ENCODE data around the gene ABHD14A. TPM values are rescaled to one million over a fixed set of nuclear protein-coding genes. Genes with fewer than 3 reads are reported as not detected.

Gene ABHD14A
- total RNA-seq, 2 donors from 2014 or later = 15.5 to 16.1 TPM

DNA sequence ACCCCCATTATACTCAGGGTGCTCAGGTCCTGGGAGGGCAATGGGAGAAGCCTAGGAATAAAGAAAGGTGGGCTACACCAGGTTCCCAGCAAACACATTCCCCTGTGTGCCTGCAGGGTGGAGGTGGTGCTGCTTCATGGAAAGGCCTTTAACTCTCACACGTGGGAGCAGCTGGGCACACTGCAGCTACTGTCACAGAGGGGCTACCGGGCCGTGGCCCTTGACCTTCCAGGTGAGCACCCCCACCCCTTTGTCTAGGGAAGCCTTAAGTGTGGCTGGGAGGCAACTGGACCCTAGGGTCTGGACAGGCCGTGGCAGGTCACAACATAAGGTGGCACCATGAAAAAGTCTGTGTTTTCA lies 3.3 kb downstream of the ABHD14A start:
- no peak overlapping the region for H3K4me3 ChIP-seq
- DNase-seq (no peak), ATAC-seq (no peak)
- intact Hi-C loops (cut with DNase I) = no loop called here
- H3K9me3 ChIP-seq = no peaks in the 10 kb centered on the region
- peaks cover 39% of the 10 kb centered on the region for H3K4me1 ChIP-seq
- TF ChIP-seq, protein P1, sequence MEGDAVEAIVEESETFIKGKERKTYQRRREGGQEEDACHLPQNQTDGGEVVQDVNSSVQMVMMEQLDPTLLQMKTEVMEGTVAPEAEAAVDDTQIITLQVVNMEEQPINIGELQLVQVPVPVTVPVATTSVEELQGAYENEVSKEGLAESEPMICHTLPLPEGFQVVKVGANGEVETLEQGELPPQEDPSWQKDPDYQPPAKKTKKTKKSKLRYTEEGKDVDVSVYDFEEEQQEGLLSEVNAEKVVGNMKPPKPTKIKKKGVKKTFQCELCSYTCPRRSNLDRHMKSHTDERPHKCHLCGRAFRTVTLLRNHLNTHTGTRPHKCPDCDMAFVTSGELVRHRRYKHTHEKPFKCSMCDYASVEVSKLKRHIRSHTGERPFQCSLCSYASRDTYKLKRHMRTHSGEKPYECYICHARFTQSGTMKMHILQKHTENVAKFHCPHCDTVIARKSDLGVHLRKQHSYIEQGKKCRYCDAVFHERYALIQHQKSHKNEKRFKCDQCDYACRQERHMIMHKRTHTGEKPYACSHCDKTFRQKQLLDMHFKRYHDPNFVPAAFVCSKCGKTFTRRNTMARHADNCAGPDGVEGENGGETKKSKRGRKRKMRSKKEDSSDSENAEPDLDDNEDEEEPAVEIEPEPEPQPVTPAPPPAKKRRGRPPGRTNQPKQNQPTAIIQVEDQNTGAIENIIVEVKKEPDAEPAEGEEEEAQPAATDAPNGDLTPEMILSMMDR (IDR thresholded peaks at IDR 0.05) = no peak
- no peak for TF ChIP-seq POLR2A (IDR thresholded peaks at IDR 0.05)
- WGBS, 2 donors = 78 to 100% methylated on average over 1 to 4 of the region's 4 CpGs
- H3K36me3 ChIP-seq (replicated peaks in 1 of 2; ENCODE audit: insufficient read depth in 1 of 2, low read depth in 2 of 2) = no peaks in the 10 kb centered on the region
- H3K27ac ChIP-seq = peak overlapping the region in 1 of 4 donors; percentile 1
- H3K27me3 ChIP-seq = no peaks in the 10 kb centered on the region

DNA sequence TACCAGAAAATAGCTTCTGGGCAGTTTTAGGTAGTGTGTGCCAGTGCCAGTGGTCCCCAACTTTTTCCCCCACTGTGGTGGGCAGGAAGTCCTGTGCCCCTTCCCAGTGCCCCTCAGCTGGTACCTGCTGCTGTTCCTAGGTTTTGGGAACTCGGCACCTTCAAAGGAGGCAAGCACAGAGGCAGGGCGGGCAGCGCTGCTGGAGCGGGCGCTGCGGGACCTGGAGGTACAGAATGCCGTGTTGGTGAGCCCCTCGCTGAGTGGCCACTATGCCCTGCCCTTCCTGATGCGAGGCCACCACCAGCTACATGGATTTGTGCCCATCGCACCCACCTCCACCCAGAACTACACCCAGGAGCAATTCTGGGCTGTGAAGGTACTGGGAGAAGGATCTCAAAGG lies 5.4 kb downstream of the ABHD14A start:
- TF ChIP-seq, protein P1 (IDR thresholded peaks at IDR 0.05) = no peak
- no peak for TF ChIP-seq POLR2A (IDR thresholded peaks at IDR 0.05)
- no peaks in the 10 kb centered on the region for H3K27me3 ChIP-seq
- H3K27ac ChIP-seq = no peak overlapping the region
- no peak overlapping the region for H3K4me3 ChIP-seq
- ATAC-seq (no peak), DNase-seq (no peak)
- peaks cover 34% of the 10 kb centered on the region for H3K4me1 ChIP-seq
- intact Hi-C loops (cut with DNase I) = no loop called here
- 91 to 94% methylated on average over 5 to 6 of the region's 10 CpGs for WGBS, 2 donors
- H3K9me3 ChIP-seq = no peaks in the 10 kb centered on the region
- H3K36me3 ChIP-seq (replicated peaks in 1 of 2; ENCODE audit: insufficient read depth in 1 of 2, low read depth in 2 of 2) = no peaks in the 10 kb centered on the region

DNA sequence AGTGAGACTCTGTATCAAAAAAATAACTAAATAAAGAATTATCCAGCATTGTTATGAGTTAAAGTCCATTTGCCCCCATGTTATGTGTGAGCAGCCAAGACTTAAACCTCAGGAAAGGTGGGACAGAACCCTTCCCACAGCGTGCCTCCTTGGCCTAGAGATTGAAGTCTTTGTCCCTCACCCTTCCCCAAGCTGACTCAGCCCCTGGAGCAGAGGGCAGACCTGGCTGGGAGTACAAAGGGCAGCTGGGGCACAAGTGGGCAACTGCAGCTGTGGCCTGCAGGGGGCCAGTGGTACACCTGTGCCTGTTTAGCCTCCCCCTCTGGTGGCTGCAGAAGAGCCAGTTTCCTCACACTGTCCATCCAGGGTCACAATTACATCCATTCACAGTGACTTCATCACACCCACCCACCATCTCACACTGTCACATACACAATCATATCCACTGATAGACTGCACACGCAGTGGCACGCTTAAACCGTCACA lies 7.5 kb downstream of the ABHD14A start:
- 0 to 2% methylated on average over 4 of the region's 4 CpGs for WGBS, 2 donors
- H3K27ac ChIP-seq = peak overlapping the region; percentile 79 to 97 (median 94)

DNA sequence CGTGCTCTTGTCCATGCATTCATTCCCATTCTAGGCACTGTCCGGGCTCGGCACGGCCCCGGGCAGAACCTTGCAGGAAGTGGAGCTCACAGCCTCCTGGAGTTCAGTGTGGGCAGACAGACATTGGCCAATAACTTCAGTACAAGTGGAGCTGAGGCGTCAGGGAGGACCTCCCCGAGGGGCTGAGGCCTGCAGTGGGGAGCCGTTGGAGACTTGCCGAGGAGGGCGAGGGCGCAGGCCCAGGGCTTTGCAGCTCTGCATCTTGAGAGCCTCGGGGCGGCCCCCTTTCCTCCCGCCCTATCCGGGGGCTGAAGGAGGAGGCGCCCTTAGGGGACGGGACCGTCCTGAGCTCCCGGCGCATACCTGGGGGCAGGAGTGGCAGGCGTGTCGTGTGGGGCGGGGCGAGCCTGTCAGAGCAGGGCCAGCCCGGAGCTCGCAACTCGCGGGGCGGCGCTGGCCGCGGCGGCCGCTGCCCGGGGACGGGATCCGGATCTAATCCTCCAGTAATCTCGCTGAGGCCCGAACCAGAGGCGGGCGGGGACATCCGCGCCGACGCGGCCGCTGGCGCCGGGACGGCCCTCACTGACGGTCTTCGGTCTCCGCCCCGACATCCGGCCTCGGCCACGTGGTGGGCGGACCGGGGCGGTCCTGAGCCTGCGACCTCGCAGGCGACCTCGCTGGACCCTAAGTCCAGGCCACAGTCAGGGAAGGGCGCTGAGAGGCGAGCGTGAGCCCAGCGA lies 8.1 kb downstream of the ABHD14A start, which contains the start of gene ACY1:
Gene ACY1 (plus strand): TSS at position 698 of the 740 bp plus-strand sequence. CDS start 530 bp downstream, outside the sequence.
- peak within 1 kb of the TSS; percentile 9 to 37 for H3K4me3 ChIP-seq
- H3K36me3 ChIP-seq (replicated peaks in 1 of 2; ENCODE audit: insufficient read depth in 1 of 2, low read depth in 2 of 2) = no peaks in the 10 kb centered on the region
- no peaks in the 10 kb centered on the region for H3K9me3 ChIP-seq
- DNase-seq = peak; percentile 85 to 90 (median 88)
- no peaks in the 10 kb centered on the region for H3K27me3 ChIP-seq
- TF ChIP-seq, protein P1 (IDR thresholded peaks at IDR 0.05) = peak in 1 of 7 experiments; percentile 2
- peak; percentile 71 to 73 (median 72) for TF ChIP-seq POLR2A (IDR thresholded peaks at IDR 0.05)
- H3K27ac ChIP-seq = peak within 1 kb of the TSS; percentile 79 to 97 (median 94)
- intact Hi-C loops (cut with DNase I) = no loop called here
- H3K4me1 ChIP-seq = peaks cover 25% of the 10 kb centered on the region
- WGBS, 2 donors = 0% methylated on average over 10 to 58 of the region's 68 CpGs
- peak; percentile 86 for ATAC-seq

More for the DNA sequence above, 7.5 kb downstream of the ABHD14A start:
- TF ChIP-seq, protein P1 (IDR thresholded peaks at IDR 0.05) = peak; percentile 17 to 80 (median 62)
- no peak for TF ChIP-seq POLR2A (IDR thresholded peaks at IDR 0.05)
- Histone ChIP-seq H3K4me1 (peaks cover 25% of the 10 kb centered on the region), H3K4me3 (peak overlapping the region in 1 of 2 donors; percentile 37), H3K36me3 (replicated peaks in 1 of 2; ENCODE audit: insufficient read depth in 1 of 2, low read depth in 2 of 2) (no peaks in the 10 kb centered on the region), H3K9me3 (no peaks in the 10 kb centered on the region), H3K27me3 (no peaks in the 10 kb centered on the region)
- DNase-seq (peak; percentile 59 to 77 (median 70)), ATAC-seq (peak; percentile 45)
- intact Hi-C loops (cut with DNase I) = no loop called here

Data from body of pancreas (tissue), 4 donors.